K562 (cell line): ENCODE data around the gene NFKBIB. TPM values are rescaled to one million over a fixed set of nuclear protein-coding genes. Genes with fewer than 3 reads are reported as not detected.
A peak's percentile ranks its signal among the peaks of the same experiment; 100 is the strongest.

Experiments used
- CREB3 ChIP-seq: fragments of 450-650 bp; conservative IDR thresholded peaks from 2 replicates; pipeline ENCODE4 v1.6.1; 2016; ENCODE audit warnings: missing genetic modification characterization, low read depth, mild to moderate bottlenecking, missing compliant biosample characterization, moderate library complexity
- DACH1 ChIP-seq: fragments of 450-650 bp; IDR thresholded peaks from 2 replicates; pipeline ENCODE4 v1.6.1; 2018; ENCODE audit not compliant: partially characterized antibody
- FOXP1 ChIP-seq: sonication (generic); formaldehyde crosslinking; IDR thresholded peaks from 2 replicates; pipeline ENCODE4 v1.8.0; 2022; ENCODE audit warnings: mild to moderate bottlenecking, missing genetic modification reagents
- LEF1 ChIP-seq: fragments of 450-650 bp; IDR thresholded peaks from 2 replicates; pipeline ENCODE4 v1.6.1; 2016; ENCODE audit warnings: mild to moderate bottlenecking
- MBD1 ChIP-seq: fragments of 250-450 bp; sonication (Bioruptor Pico); IDR thresholded peaks from 2 replicates; pipeline ENCODE4 v1.8.0; 2022; ENCODE audit warnings: inconsistent platforms
- MCM3 ChIP-seq: fragments of 450-650 bp; IDR thresholded peaks from 2 replicates; pipeline ENCODE4 v1.6.1; 2016
- MLLT1 ChIP-seq, 2 experiments: fragments of 450-650 bp; IDR thresholded peaks; 2 replicates each; pipeline ENCODE4 v1.6.1; 2016
- MLX ChIP-seq, 2 experiments: fragments of 450-650 bp in 1 of 2; sonication (generic) in 1 of 2; formaldehyde crosslinking; conservative IDR thresholded peaks; 2 replicates each; pipeline versions ENCODE4 v1.4.0 to v1.8.1; 2020 to 2022; ENCODE audit warnings: mild to moderate bottlenecking in 1 of 2, missing genetic modification reagents in 1 of 2
- NCOA6 ChIP-seq: fragments of 450-650 bp; IDR thresholded peaks from 2 replicates; pipeline ENCODE4 v1.6.1; 2017; ENCODE audit warnings: mild to moderate bottlenecking
- POLR2G ChIP-seq: fragments of 200-400 bp; formaldehyde crosslinking; IDR thresholded peaks from 2 replicates; pipeline ENCODE4 v1.6.1; 2017; ENCODE audit warnings: low read depth, mild to moderate bottlenecking, antibody characterized with exemption, low read length, moderate library complexity
- RBM25 ChIP-seq: fragments of 200-400 bp; formaldehyde crosslinking; IDR thresholded peaks from 2 replicates; pipeline ENCODE4 v1.6.1; 2018; ENCODE audit warnings: low read length, low read depth, moderate library complexity; ENCODE audit not compliant: severe bottlenecking
- RBM34 ChIP-seq: fragments of 200-400 bp; formaldehyde crosslinking; IDR thresholded peaks from 2 replicates; pipeline ENCODE4 v1.6.1; 2018; ENCODE audit warnings: low read length, borderline replicate concordance; ENCODE audit not compliant: insufficient read depth
- RCOR1 ChIP-seq, 2 experiments: IDR thresholded peaks; 2 replicates each; pipeline ENCODE4 v1.6.1; 2012; ENCODE audit warnings: low read depth in 2 of 2, low read length in 2 of 2, borderline replicate concordance in 1 of 2, improper control_type of control experiment in 1 of 2
- TFE3 ChIP-seq: fragments of 450-650 bp; formaldehyde crosslinking; IDR thresholded peaks from 2 replicates; pipeline ENCODE4 v1.4.0; 2020; ENCODE audit warnings: mild to moderate bottlenecking, mixed read lengths
- THRAP3 ChIP-seq: fragments of 450-650 bp; IDR thresholded peaks from 2 replicates; pipeline ENCODE4 v1.6.1; 2016; ENCODE audit warnings: mild to moderate bottlenecking, inconsistent platforms, borderline replicate concordance
- ZNF217 ChIP-seq: sonication (generic); formaldehyde crosslinking; IDR thresholded peaks from 2 replicates; pipeline ENCODE4 v1.8.0; 2022; ENCODE audit warnings: mild to moderate bottlenecking, missing genetic modification reagents
- ZNF263 ChIP-seq: sonication (generic); formaldehyde crosslinking; IDR thresholded peaks from 2 replicates; pipeline ENCODE4 v1.8.0; 2022; ENCODE audit warnings: mild to moderate bottlenecking, missing genetic modification reagents, borderline replicate concordance
- ZNF354B ChIP-seq: fragments of 250-450 bp; sonication (Bioruptor Pico); IDR thresholded peaks from 2 replicates; pipeline ENCODE4 v1.4.0; 2020
- ZNF398 ChIP-seq: fragments of 250-450 bp; sonication (Bioruptor Pico); IDR thresholded peaks from 2 replicates; pipeline ENCODE4 v1.8.0; 2021; ENCODE audit warnings: moderate library complexity, mild to moderate bottlenecking, inconsistent platforms
- polyA plus RNA-seq, 8 experiments: library from polyadenylated mRNA; depleted of rRNA in 4 of 8; stranded (reverse) in 5 of 8; unstranded in 3 of 8; fragments of >200 nt; fragmentation: Nextera tagmentation in 2 of 8; fragmentation: Illumina TruSeq in 1 of 8; extraction: Ambion mirVana in 2 of 8; extraction: Trizol in 1 of 8; gene quantifications; 2 replicates each; pipeline versions ENCODE4 v1.2.1 to v1.2.3, GENCODE V29; 2011 to 2014; ENCODE audit warnings: inconsistent platforms in 1 of 8, missing spikeins in 1 of 8
- total RNA-seq, 7 experiments: library from RNA; depleted of rRNA in 6 of 7; stranded (reverse); fragments of >200 nt in 6 of 7; fragmentation: Illumina TruSeq in 2 of 7; extraction: Trizol in 2 of 7; gene quantifications; 2 replicates each; pipeline versions ENCODE4 v1.2.1 to v1.2.3, GENCODE V29; 2011 to 2021; ENCODE audit warnings: low replicate concordance in 1 of 7

Gene NFKBIB
- total and polyA plus RNA-seq, 9 of the 15 experiments (the other 6 are each of a cell fraction or from before 2014, with no cell fraction given) = 1.5 to 44.9 (median 10.4) TPM

- TF ChIP-seq CREB3 (tag) (no peak), ZNF217 (no peak), POLR2G (peak; percentile 77), MLLT1 (IDR thresholded peaks at IDR 0.05) (no peak), TFE3 (CRISPR knock-in tag) (peak; percentile 18; the same call in 1 of the 2 replicates), LEF1 (no peak; the same call in 1 of the 2 replicates), THRAP3 (no peak), FOXP1 (CRISPR knock-in tag) (no peak), ZNF354B (CRISPR knock-in tag) (no peak), ZNF398 (CRISPR knock-in tag) (no peak), RBM25 (no peak), RCOR1 (IDR thresholded peaks at IDR 0.05; ENCODE audit: borderline replicate concordance in 1 of 2, low read depth in 2 of 2, low read length in 2 of 2) (no peak; a peak in 1 of 4 replicates), MBD1 (CRISPR knock-in tag) (no peak), DACH1 (no peak), MCM3 (no peak), NCOA6 (no peak), RBM34 (no peak), MLX (CRISPR knock-in tag; conservative IDR thresholded peaks at IDR 0.05) (no peak), ZNF263 (peak; percentile 31; the same call in 1 of the 2 replicates)
These were observed 48.0 kb upstream of the NFKBIB start (continued) for GRCh38 chr19:38851622-38852230.
